Measurements from ENCODE around the gene C6orf132. TPM values are rescaled to one million over a fixed set of nuclear protein-coding genes. Genes with fewer than 3 reads are reported as not detected.

The C6orf132 gene, protein sequence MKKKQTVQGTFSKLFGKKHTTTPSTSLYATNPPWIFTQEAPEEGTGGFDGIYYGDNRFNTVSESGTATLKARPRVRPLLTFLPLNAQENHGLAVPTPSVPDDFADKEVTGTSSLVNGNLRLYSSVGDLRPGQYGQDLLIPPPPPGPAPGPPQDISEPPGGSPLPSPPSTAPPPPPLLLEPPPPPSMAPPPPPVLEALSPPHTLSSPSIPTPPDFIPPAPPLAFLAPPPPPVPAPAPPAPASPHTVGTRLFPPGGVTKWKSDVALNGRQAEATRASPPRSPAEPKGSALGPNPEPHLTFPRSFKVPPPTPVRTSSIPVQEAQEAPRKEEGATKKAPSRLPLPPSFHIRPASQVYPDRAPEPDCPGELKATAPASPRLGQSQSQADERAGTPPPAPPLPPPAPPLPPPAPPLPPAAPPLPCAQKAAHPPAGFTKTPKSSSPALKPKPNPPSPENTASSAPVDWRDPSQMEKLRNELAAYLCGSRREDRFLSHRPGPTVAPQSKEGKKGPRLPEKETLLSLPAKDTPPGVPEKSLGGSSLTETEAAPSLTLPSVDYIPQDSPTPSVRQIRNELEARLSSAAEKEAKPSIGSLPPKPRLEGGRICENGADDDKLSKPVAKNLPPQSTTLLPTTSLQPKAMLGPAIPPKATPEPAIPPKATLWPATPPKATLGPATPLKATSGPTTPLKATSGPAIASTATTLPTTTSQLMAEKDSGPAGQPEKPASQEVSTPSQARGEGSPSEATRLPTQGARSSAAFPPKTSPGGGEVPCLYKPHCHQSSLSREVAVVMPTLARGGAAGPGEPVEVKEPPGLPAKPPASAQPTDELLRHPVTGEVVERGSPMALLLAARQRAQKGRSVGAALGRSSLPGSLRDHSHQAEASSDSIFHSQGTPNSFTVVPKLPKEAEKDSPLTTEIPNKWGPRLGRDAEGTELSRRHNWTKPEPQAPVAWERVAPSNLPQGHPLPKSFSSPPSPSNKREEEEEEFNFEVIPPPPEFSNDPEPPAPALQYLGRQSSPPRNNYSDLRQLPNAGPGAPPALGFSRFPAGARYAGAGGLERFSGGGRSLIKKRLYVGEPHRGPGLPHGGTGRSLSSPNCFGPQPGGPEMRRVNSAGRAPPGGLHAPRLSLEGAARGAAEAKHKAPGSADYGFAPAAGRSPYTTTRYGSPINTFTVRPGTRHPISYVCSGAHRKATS
- total RNA-seq (2021; fragmentation: NEBNext Ultra II Directional; extraction: Animal tissue kit (Norgen Biotek cat#: 25700)) (62.2 and 64.0 TPM in 2 replicates), polyA plus RNA-seq (2011; rRNA removed) (31.5 and 33.8 TPM in 2 replicates), polyA minus RNA-seq (2011; rRNA and poly(A)+ RNA removed) (7.2 and 7.4 TPM in 2 replicates)
- 19.4 TPM for polyA plus RNA-seq (2011; cell fraction: cytosol; rRNA removed)
- polyA plus RNA-seq (2011; cell fraction: nucleus; rRNA removed), result 20.4 TPM
- 43.4 to 53.5 TPM (median 48.5 TPM) in 4 replicates for polyA plus RNA-seq (2012, experiment 1 of 2)
- polyA plus RNA-seq (2012, experiment 2 of 2), result 48.0 TPM
- polyA plus RNA-seq (2013, experiment 1 of 2), result 38.7 TPM
- 37.7 TPM for polyA plus RNA-seq (2013, experiment 2 of 2)
- polyA minus RNA-seq (2011; cell fraction: cytosol; rRNA and poly(A)+ RNA removed), result 24.7 TPM
- 17.3 TPM for polyA minus RNA-seq (2011; cell fraction: nucleus; rRNA and poly(A)+ RNA removed)
- long read RNA-seq, experiment 1, full-length matches to known transcripts, result 20 of 71 reads
- long read RNA-seq, experiment 1, partial matches to known transcripts, result 26 of 71 reads
- long read RNA-seq, experiment 1, other reads (novel, unspliced or antisense), result 25 of 71 reads
- long read RNA-seq, experiment 2, transcript C6orf132-202 (3 exons, 894 nt), result major isoform, 12 of 16 reads
- long read RNA-seq, experiment 2, partial matches to known transcripts, result 0 of 16 reads
- long read RNA-seq, experiment 2, other reads (novel, unspliced or antisense), result 4 of 16 reads

GRCh38 chr6:42142118-42142835 lies at the start of gene C6orf132:
Gene C6orf132, minus strand, starts transcription at chr6:42142620. Its CDS starts 176 bp downstream, at chr6:42142444.
- Histone ChIP-seq H3K27ac (ENCODE audit: low read depth, low read length) (peak within 1 kb of the TSS; percentile 80), H2BK20ac (ENCODE audit: low read length) (no peak within 1 kb of the TSS), H4K91ac (replicated peaks; ENCODE audit: insufficient read length, low read length) (peak within 1 kb of the TSS; percentile 88), H2BK120ac (replicated peaks; ENCODE audit: low read depth, low read length) (peak within 1 kb of the TSS; percentile 88), H3K27me3 (replicated peaks in 1 of 4; ENCODE audit: control insufficient read depth in 3 of 4, extremely low read depth in 1 of 4, insufficient read depth in 3 of 4, low read length in 3 of 4) (no peaks in the 10 kb centered on the region), H2AFZ (ENCODE audit: low read length) (0 out of 2 replicates have a peak within 1 kb of the TSS, but pooled peaks have one; percentile 43), H3K79me1 (ENCODE audit: low read depth, low read length) (peaks cover 5% of the 10 kb centered on the region; the same call in 1 of the 2 replicates), H3K4ac (replicated peaks; ENCODE audit: insufficient read length, low read depth, low read length) (peak within 1 kb of the TSS; percentile 87), H3K9me3 (ENCODE audit: insufficient read depth in 2 of 2, low read depth in 1 of 2, low read length in 1 of 2) (no peaks in the 10 kb centered on the region), H2BK12ac (ENCODE audit: low read depth, low read length) (peak within 1 kb of the TSS; percentile 62), H3K4me1 (replicated peaks in 1 of 4; ENCODE audit: control insufficient read depth in 3 of 4, insufficient read depth in 4 of 4, low read length in 3 of 4) (peaks cover 17 to 33% (median 31%) of the 10 kb centered on the region in 4 experiments), H3K23me2 (ENCODE audit: low read depth, low read length) (peaks cover 10% of the 10 kb centered on the region), H4K5ac (ENCODE audit: insufficient read length, low read depth, low read length) (peak within 1 kb of the TSS; percentile 87), H2BK15ac (ENCODE audit: low read length) (0 out of 2 replicates have a peak within 1 kb of the TSS, but pooled peaks have one; percentile 73), H3K4me2 (ENCODE audit: insufficient read depth in 1 of 2, low read depth in 2 of 2, low read length in 2 of 2) (peak within 1 kb of the TSS; percentile 83 to 84), H3K56ac (replicated peaks; ENCODE audit: insufficient read length, low read depth, low read length) (peak within 1 kb of the TSS; percentile 52), H3K4me3 (ENCODE audit: extremely low read depth in 1 of 4, insufficient read depth in 2 of 4, low read depth in 3 of 4, low read length in 4 of 4) (peak within 1 kb of the TSS; percentile 78 to 94 (median 90)), H4K8ac (ENCODE audit: extremely low read depth, insufficient read depth, low read length) (peak within 1 kb of the TSS; percentile 91), H3K23ac (ENCODE audit: insufficient read length) (no peak within 1 kb of the TSS), H2AK5ac (ENCODE audit: low read depth, low read length) (peak within 1 kb of the TSS; percentile 16; the same call in 1 of the 2 replicates), H3K9ac (replicated peaks in 1 of 4; ENCODE audit: extremely low read depth in 1 of 4, low read depth in 3 of 4, low read length in 3 of 4) (peak within 1 kb of the TSS; percentile 77 to 90 (median 80)), H3K79me2 (ENCODE audit: control insufficient read depth in 1 of 2, insufficient read depth in 2 of 2, low read length in 2 of 2) (peaks cover 12 to 37% of the 10 kb centered on the region in 2 experiments), H3K14ac (ENCODE audit: insufficient read length) (no peak within 1 kb of the TSS), H3K36me3 (ENCODE audit: control insufficient read depth in 2 of 4, insufficient read depth in 4 of 4, low read length in 3 of 4) (no peaks in the 10 kb centered on the region), H2BK5ac (ENCODE audit: low read depth, low read length) (peak within 1 kb of the TSS; percentile 91), H4K20me1 (replicated peaks in 1 of 2; ENCODE audit: control insufficient read depth in 1 of 2, insufficient read depth in 2 of 2, low read length in 2 of 2) (peaks cover 15 to 17% of the 10 kb centered on the region in 2 experiments), H3K18ac (ENCODE audit: extremely low read depth, low read length) (peak within 1 kb of the TSS; percentile 100)
- FAIRE-seq, result no peak
- DNase-seq (ENCODE audit: low read depth in 1 of 2, low spot score in 2 of 2), result peak; percentile 46 to 86
- ChIA-PET POLR2A (ENCODE audit: partially characterized antibody) (interaction anchor here (0.7 to 9.7 kb wide), 22 partner anchors 8 to 101 kb away, joined by 3 to 109 read pairs (median 6); partner anchors contain the start of genes GUCA1B and TAF8), CTCF (ENCODE audit: partially characterized antibody) (interaction anchor here (0.6 to 12.4 kb wide), 8 partner anchors 14 to 51 kb away, joined by 3 to 123 read pairs (median 3); a partner anchor contains a TSS)
- 3% methylated on average over 36 of the region's 60 CpGs; no CpG with 5 or more reads in 1 of the 2 experiments for WGBS, 2 experiments (ENCODE audit: extremely low coverage in 1 of 2, insufficient coverage in 1 of 2, insufficient read length in 1 of 2, insufficient replicate concordance in 2 of 2, low coverage in 1 of 2, low lambda C conversion rate in 2 of 2, missing lambda C conversion rate in 1 of 2)
- no peak for TF ChIP-seq YY1 (IDR thresholded peaks at IDR 0.05; ENCODE audit: low read depth, low read length)
- TF ChIP-seq POLR2AphosphoS5 (IDR thresholded peaks at IDR 0.05; ENCODE audit: low read depth, low read length), result peak; percentile 56
- TF ChIP-seq NRF1 (IDR thresholded peaks at IDR 0.05; ENCODE audit: low read depth, low read length), result no peak

All from H1 (cell line).